HL-60 (cell line): ENCODE results near the gene GSTCD.

Source experiments
- CTCF ChIP-seq: IDR thresholded peaks from one replicate; pipeline ENCODE4 v1.5.1; 2011; ENCODE audit warnings: low read length, control low read depth, inconsistent platforms; ENCODE audit not compliant: insufficient read depth
- GABPA ChIP-seq: IDR thresholded peaks from 2 replicates; pipeline ENCODE4 v1.6.1; 2012; ENCODE audit warnings: low read depth
- POLR2AphosphoS5 ChIP-seq: IDR thresholded peaks from 2 replicates; pipeline ENCODE4 v1.6.1; 2012; ENCODE audit warnings: low read depth
- REST ChIP-seq: IDR thresholded peaks from 2 replicates; pipeline ENCODE4 v1.6.1; 2012; ENCODE audit warnings: low read depth; ENCODE audit not compliant: insufficient replicate concordance
- SPI1 ChIP-seq: IDR thresholded peaks from 2 replicates; pipeline ENCODE4 v1.6.1; 2012; ENCODE audit warnings: low read depth, mild to moderate bottlenecking, borderline replicate concordance

GRCh38 chr4:105780176-105780575 is 71.6 kb downstream of the GSTCD start:
- TF ChIP-seq CTCF: no peak
- no peak for TF ChIP-seq REST
- no peak for TF ChIP-seq POLR2AphosphoS5
- TF ChIP-seq GABPA: no peak
- no peak for TF ChIP-seq SPI1
